SKM-1 treated with dmso at 0.1 percent for 144 hours (cell line): ENCODE data around the gene ATE1.
"Not testable (repeated sequence)": the region's sequence is repeated elsewhere in the genome, so short reads cannot be mapped to it uniquely, and the experiment has no call there.

Source experiments
- DNase-seq: peaks from one replicate; lab custom pipeline; 2025; ENCODE audit not compliant: unreplicated experiment; lab: John Stamatoyannopoulos, UW

The ATE1 gene

DNA sequence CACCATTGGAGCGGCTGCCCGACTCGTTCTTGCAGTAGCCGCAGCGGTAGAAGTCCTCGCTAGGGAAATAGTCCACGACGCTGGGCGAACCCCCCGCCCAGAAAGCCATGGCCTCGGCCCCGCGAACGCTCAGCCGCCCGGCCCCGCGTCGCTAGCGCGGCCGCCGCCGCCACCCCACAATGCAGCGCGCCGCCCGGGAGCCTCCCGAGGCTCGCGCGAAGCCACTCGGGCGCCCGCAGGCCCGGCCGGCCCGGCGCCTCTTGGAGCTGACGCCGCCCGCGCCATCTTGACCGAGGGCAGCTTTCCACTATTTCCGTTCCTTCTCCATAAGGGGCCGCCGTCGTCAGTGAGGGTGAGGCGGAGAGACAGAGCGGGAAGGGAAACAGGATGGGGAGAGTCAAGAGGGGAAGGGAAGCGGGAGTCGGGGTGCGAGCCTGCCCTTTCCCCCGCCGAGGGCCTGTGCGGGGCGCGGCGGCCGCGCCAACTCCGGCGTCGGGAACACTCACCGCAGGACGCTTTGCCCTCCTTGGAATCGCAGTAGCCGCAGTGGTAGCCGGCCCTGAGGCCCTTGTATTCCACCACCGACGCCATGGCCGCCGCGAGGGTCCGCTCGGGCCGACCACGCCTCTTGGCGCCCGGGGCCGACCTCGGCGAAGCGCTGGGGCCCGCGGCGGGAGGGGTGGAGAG is at the start of gene ATE1:
TSS of gene ATE1 (minus strand) at position 191 of the 687 bp plus-strand sequence. CDS start at position 109, 82 bp downstream.
- DNase-seq = peak; percentile 81

DNA sequence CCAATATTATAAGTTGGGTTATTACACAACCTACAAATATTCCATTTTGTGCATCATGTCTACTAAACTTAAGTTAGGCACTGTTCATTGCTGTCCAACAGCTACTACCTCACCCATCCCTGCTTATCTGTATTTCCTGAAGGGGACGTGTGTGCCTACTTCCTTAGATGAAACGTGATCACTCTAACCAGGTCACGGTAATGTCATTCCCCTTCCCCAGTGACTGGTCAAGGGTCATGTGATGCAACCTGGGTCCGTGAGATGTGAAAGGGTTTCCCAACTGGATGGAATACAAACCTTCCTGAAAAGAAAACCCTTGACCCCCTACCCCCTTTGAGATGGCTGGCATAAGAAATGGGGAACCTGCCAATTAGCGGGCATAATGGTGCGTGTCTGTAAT is 48.8 kb upstream of the ATE1 start:
- no peak for DNase-seq

DNA sequence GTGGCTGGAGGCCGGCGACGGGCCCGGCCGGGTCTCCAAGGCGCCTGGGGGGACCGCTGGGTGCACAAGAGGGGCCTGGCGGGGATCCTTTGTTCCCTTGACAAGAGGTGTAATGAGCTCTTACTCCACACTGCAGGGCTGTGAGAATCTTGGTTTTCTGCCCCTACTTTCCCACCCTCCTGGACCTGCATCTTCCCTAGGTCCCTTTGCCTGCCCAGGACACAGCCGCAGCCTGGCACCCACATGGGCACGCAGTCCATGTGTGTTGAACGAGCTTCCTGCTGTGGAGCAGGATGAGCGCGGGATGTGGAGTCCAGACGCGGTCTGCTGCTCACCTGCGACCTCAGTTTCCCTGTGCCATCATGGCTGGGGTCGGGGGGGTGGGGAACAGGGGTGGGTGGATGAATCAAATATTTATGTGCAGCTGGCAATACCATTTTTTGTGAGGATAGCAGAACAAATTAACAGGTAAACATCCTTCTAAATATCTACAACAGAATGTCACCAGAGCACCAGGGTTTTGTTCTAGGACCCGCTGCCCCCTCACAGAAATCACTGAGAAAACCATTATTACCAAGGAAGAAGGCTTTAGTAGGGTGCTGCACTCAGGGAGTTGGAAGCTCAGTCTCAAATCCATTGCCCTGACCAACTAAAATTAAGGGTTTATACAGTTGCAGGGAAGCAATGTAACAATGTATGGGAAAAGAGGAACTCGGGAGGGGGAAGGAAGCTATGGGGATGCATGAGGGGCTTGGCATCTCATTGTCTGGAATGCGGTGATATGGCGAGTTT is 47.7 kb upstream of the ATE1 start:
- DNase-seq = peak; percentile 5

DNA sequence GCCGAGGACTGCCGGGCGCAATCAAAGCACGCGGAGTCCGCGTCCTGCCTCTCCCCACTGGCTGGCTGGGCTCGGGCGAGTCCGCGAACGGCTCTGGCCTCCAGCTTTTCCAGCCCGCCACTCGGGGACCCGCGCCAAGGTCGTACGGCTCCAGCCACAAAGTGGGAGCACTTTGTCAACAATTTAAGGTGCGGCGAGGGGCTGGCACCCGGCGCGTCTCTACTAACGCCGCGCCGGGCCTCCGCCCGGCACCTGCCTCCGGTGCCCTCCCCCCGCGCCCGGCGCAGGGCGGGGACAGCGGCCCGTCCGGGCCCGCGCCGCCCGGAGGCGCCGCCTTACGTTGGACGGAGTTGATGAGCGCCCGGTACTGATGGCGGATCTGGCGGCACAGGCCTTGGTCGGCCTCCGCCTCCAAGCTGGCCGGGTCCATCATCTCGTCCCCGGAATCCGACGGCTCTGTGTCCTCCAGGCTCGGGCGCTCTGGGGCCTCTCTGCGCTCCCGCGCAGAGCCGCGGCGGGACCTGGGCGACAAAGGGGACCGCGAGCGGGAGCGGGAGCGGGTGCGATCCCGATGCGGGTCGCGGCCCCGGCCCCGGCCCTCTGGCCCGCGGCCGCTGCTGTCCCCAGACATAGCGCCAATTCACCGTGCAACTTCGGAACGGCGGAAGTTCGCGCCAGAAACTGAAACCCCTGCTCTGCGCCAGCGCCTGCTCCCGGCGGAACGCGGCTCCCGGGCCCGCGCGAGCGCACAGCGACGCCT is 46.9 kb upstream of the ATE1 start, which contains the start of gene NSMCE4A:
TSS of gene NSMCE4A (minus strand) at position 683 of the 760 bp plus-strand sequence. CDS start at position 631, 52 bp downstream.
- peak; percentile 79 for DNase-seq

DNA sequence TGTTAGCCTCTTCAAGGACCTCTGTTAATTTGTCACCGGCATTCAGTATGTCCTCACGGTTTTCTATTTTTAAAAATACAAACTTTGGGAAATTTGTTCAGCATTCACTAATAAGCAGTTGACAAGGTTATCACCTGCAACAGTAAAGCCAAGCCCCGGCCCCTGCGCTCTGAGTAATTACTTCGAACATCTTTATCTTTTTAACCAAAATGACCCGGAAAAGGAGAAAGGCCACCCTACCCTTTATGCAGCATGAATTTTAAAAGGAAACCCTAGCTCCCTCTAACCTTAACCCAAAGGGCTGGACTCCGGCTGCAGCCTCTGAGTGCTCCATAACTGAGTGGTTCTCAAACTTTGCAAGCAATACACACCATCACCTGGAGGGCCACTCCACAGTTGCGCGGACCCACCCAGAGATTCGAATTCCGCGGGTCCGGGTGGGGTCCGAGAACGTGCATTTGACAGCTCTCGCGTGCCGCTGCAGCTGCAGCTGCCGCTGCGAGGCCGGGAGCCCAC is 46.2 kb upstream of the ATE1 start:
- no peak for DNase-seq

DNA sequence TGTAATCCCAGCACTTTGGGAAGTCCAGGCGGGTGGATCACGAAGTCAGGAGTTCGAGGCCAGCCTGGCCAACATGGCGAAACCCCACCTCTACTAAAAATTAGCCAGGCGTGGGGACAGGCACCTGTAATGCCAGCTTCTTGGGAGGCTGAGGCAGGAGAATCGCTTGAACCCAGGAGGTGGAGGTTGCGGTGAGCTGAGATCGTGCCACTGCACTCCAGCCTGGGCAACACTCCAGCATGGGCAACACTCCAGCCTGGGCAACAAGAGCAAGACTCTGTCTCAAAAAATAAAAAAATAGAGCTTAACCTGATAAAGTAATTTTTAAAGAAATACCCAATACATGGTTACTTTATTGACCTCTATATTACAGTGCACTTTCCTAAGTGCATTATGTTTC is 41.3 kb upstream of the ATE1 start:
- DNase-seq = not testable (repeated sequence)

DNA sequence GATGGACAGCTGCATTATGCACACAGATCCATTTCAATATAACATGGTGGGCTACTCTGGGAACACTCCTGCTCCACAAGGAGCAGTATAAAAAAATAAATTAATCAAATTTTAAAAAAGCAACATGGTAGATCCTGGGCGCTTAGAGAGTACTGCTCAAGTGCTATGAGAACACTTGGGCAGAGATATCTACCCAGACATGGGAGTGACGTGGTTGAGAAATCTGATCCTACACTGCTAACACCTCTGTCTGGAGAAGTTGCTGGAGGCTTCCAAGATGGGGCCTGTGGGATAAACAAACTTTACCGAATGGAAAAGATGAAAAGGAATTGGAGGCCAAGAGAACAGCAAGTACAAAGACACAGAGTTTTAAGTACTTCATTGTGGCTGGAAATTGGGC is 38.2 kb upstream of the ATE1 start:
- DNase-seq = no peak

DNA sequence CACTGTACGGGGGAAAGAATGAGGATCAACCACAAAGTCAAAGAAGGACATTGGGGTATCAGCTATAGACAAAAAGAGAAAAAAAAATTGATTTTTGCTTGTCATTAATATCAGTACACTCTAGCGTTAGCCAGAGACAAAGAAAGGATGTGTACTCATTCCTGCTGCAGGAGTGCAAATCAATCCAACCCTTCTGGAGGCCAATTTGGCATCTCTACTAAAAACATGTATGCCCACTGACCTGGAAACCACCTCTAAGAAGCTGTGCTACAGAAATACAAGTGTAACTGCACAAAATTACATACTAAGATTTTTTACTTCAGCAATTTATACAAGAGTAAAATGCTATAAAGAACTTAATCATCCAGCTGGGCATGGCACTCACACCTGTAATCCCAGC is 33.6 kb upstream of the ATE1 start:
- DNase-seq = no peak

DNA sequence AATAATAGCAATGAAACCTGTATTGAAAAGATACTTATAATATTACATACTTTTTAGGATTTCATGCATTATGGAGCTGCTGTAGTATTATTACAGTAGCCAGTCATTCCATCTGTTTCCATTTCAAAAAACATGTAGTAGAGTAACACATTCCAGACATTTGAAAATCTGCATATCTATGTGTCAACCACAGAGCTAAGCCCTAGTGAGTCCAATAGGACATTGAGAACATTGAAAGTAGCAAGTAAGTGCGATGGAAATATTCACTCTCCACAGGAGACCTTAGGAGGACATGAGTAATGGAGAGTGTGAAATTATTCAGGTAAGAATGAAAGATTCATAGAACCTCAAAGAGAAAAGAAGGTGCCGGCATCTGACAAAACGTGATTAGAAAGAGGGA is 31.8 kb upstream of the ATE1 start:
- DNase-seq = no peak

DNA sequence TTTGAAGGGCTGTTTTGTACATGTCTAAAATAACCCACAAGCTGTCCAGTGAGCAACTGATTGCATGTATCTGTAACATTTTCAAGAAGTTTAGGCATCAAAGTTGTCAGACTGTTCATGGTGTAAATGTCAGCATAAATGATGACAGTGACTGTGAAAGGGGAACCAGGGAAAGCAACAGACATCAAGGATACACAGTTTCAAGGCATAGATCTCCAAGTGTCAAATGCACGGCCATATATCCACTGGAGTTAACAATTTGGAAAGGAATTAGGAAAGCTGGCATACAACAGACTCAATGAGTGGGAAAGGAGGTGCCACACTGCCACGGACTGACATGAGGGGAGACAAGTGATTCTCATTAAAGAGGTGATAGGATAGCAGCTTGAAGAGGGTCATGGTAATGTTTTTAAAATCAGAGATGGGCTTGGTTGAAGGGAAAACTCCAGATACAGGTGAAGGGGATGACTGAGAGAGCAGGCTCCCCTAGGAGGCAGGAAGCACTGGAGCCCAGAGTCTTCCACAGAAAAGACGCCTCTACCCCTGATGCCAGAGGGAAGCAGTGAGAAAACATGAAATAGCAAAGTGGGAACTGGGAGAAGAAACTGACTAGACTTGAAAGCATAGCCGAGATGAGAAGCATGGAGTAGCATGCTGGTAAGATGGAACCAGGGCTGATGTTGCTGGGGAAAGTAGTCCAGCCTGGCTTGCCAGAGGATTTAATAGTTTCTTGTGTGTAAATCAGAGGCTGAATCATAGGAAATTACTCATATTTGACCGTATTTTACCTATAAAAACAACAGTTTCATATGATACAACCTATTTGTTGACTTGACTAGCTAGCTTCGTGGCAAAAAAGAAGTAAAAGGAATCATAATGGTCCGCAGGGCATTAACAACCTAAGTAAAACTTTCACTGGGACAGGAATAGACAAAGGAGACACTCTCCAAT is 28.6 kb upstream of the ATE1 start:
- no peak for DNase-seq

DNA sequence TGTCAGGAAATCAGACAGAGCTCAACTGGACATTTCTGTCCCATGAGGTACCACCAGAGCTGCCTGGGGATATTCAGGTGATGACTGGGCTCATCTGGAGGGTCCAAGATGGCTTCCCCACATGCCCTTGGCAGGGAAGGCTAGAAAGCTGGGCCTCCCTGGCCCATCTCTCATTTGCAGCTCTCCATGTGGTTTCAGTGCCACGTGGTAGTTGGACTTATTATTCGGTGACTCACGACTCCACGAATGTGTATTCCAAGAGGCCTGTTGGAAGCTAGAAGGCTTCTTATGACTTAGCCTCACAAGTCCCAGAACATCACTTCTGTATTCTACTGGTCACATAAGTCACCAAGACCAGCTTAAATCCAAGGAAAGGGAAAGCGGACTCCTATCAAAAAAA is 24.4 kb upstream of the ATE1 start:
- DNase-seq = no peak

DNA sequence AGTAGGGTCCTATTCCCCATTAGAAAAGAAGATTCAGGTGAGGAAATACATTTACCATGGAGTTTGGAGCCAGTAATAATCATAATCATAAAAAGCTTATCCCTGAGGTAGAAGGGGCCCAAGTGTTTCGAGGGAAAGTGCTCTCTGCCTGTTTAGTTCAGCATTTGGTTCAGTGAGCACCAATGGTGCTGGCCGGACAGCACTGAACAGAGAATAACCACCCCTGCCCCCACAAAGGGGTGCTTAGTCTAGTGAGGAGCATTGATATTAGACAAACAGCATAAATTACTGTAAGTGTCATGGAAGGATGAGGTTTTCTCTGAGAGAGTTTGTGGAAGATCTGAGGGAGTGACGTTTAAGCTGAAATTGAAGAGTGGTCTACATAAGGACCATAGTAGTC is 21.6 kb upstream of the ATE1 start:
- no peak for DNase-seq

DNA sequence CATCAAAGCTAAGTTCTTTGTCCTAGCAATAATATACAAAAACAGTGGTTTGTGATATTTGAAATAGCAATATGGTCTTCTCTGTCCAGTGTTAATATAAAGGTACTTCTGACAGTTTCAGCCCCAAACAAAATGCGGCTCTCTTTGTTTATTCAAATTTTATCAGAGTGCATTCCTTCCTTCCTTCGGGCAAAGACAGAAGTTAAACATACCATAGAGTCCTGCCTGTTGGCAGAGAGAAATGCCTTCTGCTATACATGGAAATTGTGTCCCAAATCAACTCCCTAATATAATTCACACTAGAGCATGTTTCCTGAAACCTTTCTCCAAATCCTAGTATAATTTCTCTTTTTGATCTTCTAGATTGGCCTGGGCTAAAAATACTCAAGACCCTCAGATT is 21.2 kb upstream of the ATE1 start:
- DNase-seq = no peak

DNA sequence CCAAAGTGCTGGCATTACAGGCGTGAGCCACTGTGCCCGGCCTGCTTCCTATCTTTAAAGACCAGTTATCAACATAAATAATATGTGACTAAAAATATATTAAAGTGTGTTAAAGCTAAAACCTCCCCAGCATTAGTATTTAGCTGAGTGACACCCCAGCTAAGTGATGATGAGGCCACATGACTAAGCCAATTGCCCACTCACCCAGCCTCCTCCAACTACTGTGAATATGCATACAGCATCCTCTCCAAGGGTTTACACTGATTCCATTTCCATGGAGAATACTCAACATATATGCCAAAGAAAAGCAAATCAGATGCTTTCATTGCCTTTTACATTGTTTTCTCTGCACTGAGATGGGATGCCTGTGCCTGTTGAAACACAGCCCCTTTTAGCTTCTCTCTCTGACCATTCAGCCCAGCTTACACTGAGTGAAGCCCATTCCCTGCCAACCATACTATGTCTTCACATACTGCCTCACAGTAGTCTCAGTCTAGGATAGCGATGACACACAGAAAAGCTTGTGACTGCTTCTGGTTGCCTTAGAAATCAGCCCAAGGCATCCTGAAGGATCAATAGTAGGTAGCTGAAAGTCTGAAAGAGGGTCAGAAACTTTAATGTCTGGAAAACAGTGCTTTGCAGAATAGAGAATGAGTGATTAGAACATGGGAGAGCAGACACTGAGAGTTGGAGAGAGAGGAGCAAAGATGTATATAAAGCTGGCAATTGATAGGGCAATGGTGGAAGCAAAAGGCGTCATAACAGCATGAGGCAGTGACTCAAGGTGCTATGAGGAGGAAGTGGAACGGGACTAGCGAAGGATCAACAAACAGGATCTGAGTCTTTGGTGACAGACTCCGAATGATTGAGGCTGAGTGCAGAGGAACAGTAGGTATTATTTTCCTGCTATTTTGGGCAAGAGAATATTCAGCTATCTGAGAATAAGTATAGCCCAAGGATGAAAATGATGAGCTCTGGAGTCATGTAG is 19.8 kb upstream of the ATE1 start:
- DNase-seq = no peak

DNA sequence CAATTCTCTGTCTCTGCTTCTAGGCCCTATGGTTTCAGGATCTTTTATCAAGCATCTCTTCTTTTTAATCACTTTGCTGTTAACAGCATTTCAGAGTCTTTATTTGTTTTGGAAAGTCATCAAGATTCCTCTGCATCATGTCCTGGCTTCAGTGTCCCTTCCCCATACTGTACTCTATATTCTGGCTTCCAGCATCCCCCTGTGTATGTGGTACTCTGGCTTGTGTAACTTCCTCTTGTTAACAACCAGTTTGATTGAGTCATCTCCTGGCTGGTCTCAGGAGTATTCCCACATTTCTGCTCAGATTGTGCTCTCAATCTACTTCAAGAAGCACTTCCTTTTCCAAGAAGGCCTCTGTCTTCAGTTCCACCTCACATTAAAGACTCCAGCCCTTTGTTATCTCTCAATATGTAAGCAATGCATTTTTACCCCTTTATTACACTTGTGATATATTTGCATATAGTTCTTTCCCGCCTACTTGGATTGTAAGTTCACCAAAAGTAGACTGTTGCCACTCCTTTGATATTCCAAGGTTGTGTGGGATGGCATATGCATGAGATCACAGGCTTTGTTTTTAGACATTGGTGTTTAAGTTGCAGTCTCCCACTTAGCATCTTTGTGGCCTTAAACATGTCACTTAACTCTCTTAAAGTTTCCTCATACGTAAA is 15.1 kb upstream of the ATE1 start:
- DNase-seq = peak; percentile 74

DNA sequence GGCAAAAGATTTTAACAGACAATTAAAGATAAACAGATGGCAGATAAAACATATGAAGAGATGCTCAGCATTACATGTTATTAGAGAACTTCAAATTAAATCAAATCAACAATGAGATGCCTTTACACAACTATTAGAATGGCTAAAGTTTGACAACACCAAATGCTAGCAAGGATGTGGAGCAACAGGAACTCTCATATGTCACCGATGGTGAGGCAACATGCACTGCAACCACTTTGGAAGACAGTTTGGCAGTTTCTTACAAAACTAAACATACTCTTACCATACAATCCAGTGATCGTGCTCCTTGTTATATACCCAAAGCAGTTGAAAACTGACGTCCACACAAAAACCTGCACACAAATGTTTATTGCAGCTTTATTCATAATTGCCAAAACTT is 13.7 kb upstream of the ATE1 start:
- DNase-seq = peak; percentile 28

DNA sequence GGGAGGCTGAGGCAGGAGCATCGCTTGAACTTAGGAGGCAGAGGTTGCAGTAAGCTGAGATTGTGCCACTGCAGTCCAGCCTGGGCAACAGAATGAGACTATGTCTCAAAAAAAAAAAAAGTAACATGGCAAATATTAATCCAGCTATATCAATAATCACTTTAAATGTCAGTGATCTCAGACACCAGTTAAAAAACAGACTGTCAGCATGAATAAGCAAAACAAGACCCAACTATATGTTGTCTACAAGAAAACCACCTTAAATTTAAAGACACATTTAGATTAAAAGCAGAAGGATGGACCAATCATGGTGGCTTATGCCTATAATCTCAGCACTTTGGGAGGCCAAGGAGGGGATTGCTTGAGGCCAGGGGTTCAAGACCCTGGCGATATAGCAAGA is 8.5 kb upstream of the ATE1 start:
- DNase-seq = no peak

DNA sequence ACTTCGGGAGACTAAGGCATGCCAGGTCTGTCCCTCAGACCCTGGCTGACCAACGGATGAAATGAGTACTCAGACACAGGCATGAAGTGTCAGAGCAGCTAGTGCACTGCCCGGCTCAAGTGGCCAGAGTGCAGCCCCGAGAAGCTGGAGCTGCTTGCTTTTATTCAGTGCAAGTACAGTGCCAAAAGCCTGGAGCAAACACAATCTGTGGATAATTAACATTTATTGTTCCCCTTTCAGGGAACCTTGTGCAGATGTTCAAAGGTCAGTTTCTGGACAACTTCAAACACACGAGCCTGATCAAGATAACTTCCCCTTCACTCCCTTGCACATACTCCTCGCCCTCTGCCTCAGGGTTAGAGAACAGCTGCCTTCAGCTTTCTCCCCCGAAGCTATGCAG is 7.9 kb upstream of the ATE1 start:
- DNase-seq = peak; percentile 77
